GM12801 (cell line): ENCODE results near the gene LARP1B.

Experiments used
- TF ChIP-seq, protein P1 (sequence below): IDR thresholded peaks from one replicate; pipeline ENCODE4 v1.5.1; 2011; ENCODE audit warnings: control low read depth; ENCODE audit not compliant: insufficient read length; ENCODE audit errors: extremely low read depth

The LARP1B gene

GRCh38 chr4:128060699-128061565 lies at the start of gene LARP1B:
Gene LARP1B (plus strand): TSS chr4:128061312. CDS start chr4:128074952, 13,640 bp downstream.
- TF ChIP-seq, protein P1, sequence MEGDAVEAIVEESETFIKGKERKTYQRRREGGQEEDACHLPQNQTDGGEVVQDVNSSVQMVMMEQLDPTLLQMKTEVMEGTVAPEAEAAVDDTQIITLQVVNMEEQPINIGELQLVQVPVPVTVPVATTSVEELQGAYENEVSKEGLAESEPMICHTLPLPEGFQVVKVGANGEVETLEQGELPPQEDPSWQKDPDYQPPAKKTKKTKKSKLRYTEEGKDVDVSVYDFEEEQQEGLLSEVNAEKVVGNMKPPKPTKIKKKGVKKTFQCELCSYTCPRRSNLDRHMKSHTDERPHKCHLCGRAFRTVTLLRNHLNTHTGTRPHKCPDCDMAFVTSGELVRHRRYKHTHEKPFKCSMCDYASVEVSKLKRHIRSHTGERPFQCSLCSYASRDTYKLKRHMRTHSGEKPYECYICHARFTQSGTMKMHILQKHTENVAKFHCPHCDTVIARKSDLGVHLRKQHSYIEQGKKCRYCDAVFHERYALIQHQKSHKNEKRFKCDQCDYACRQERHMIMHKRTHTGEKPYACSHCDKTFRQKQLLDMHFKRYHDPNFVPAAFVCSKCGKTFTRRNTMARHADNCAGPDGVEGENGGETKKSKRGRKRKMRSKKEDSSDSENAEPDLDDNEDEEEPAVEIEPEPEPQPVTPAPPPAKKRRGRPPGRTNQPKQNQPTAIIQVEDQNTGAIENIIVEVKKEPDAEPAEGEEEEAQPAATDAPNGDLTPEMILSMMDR = no peak

DNA sequence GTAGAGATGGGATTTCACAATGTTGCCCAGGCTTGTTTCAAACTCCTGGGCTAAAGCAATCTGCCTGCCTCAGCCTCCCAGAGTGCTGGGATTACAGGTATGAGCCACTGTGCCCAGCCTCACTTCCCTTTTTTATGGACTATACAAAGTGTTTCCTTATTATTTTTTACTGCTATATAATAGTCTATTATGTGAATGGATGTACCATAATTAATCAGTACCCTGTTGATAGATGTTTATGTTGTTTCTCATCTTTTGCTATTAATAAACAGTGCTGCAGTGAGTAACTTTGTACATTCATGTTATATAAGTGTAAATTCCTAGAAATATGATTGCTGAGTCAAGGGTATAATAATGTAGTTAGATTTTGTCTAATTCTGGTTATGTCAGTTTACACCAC lies 35.8 kb upstream of the LARP1B start:
- TF ChIP-seq, protein P1 = no peak

GRCh38 chr4:128029907-128030306 lies 31.2 kb upstream of the LARP1B start:
- TF ChIP-seq, protein P1 = no peak

DNA sequence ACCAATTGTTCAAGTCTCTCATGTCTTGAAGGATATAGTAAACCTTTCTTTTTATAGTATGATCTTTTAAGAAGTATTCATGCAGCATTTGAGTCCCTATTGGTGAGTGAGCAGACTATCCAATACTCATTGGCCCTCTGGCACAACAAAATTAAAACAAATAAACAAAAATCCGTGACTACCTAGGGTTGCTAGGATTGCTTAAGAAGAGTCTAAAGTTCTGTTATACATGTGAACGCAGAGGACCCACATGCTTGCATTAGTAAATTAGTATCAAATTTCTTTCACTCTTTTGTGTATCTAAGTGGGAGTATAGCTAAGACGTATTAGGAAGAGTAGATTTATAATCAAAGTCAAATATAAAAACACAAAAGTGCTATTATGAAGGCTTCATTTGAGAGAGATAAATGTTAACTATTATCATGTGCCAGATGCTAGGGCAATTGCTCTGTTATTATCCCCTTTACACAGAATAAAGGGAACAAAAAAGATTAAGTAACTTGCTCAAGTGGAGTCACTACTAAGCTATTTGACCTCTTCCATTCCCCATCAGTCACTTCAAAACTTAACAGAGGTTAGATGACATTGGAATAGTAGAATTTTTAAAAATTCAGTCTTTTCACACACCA lies 29.2 kb upstream of the LARP1B start:
- TF ChIP-seq, protein P1 = no peak

DNA sequence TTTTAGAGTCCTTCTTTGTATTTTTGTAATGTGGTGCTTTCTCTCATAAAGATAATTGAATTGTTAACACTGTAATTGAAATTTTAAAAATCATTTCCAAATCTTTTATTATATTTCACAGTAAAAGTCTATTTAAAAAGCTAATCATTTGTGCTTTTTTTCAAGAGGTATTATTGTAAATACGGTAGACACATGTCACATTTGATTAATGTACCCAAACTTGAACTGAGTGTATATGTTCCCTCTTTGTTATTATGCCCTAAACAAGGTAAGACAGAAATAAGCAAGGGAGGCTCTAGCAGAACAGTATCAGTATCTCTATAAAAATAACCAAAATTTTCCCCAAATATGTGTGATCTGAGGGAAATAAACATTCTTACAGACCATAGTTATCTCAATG lies 21.5 kb upstream of the LARP1B start:
- TF ChIP-seq, protein P1 = no peak

DNA sequence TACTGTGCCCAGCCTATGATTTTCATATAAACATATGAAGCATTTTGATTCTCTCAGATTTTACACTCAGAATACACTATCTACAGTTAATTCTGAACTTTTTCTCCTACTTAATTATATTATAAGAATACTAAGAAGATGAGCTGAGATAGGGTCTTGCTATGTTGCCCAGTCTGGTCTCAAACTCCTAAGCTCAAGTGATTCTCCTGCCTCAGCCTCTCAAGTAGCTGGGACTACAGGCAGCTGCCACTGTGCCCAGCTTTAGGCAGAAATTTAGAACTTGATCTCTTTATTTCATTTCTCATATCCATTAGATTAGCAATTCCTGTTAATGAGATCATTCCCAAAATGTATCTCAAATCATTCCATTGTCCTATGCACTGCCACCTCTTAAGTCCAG lies 4.7 kb upstream of the LARP1B start:
- TF ChIP-seq, protein P1 = no peak

- TF ChIP-seq, protein P1 = no peak
Observed at GRCh38 chr4:128060121-128060698, 902 bp upstream of the LARP1B start.
